HG02981 (cell line): Measurements from ENCODE around the gene ASPRV1.
A peak's percentile ranks its signal among the peaks of the same experiment; 100 is the strongest.
"Not testable (repeated sequence)": the region's sequence is repeated elsewhere in the genome, so short reads cannot be mapped to it uniquely, and the experiment has no call there.

Experiments used
- ATAC-seq: cut with Tn5 transposase; IDR thresholded peaks from one replicate; pipeline ENCODE4 v1.9.1; 2021; ENCODE audit warnings: mild to moderate bottlenecking, moderate library complexity; ENCODE audit not compliant: unreplicated experiment

Gene ASPRV1

GRCh38 chr2:69962986-69963730 lies 1.7 kb upstream of the ASPRV1 start:
- ATAC-seq = no peak

GRCh38 chr2:69960821-69961220 lies 610 bp downstream of the ASPRV1 start:
- no peak for ATAC-seq

- no peak for ATAC-seq
Measured at GRCh38 chr2:69959425-69959824, 2.0 kb downstream of the ASPRV1 start.

GRCh38 chr2:69958480-69958879 lies 3.0 kb downstream of the ASPRV1 start:
- no peak for ATAC-seq

GRCh38 chr2:69957965-69958364 lies 3.5 kb downstream of the ASPRV1 start:
- no peak for ATAC-seq

- no peak for ATAC-seq
Measured at GRCh38 chr2:69956475-69956979, 4.9 kb downstream of the ASPRV1 start.

- no peak for ATAC-seq
Measured at GRCh38 chr2:69955029-69955428, 6.4 kb downstream of the ASPRV1 start.

GRCh38 chr2:69954084-69954483 lies 7.3 kb downstream of the ASPRV1 start:
- no peak for ATAC-seq

- no peak for ATAC-seq
Measured at GRCh38 chr2:69952336-69953115, 8.9 kb downstream of the ASPRV1 start.

- not testable (repeated sequence) for ATAC-seq
Measured at GRCh38 chr2:69950671-69951070, 10.8 kb downstream of the ASPRV1 start.

GRCh38 chr2:69950241-69950640 lies 11.2 kb downstream of the ASPRV1 start:
- no peak for ATAC-seq

- ATAC-seq = no peak
Measured at GRCh38 chr2:69948963-69949645, 12.3 kb downstream of the ASPRV1 start.

GRCh38 chr2:69948032-69948962 lies 13.1 kb downstream of the ASPRV1 start:
- ATAC-seq = no peak

GRCh38 chr2:69947325-69947931 lies 14.0 kb downstream of the ASPRV1 start:
- ATAC-seq = no peak

GRCh38 chr2:69946351-69947324 lies 14.8 kb downstream of the ASPRV1 start:
- ATAC-seq = peak; percentile 90

GRCh38 chr2:69945941-69946340 lies 15.5 kb downstream of the ASPRV1 start:
- ATAC-seq = no peak

- ATAC-seq = no peak
Measured at GRCh38 chr2:69945441-69945840, 16.0 kb downstream of the ASPRV1 start.

- no peak for ATAC-seq
Measured at GRCh38 chr2:69944756-69945155, 16.7 kb downstream of the ASPRV1 start.
